ENCODE data around the gene COLGALT1. TPM values are rescaled to one million over a fixed set of nuclear protein-coding genes. Genes with fewer than 3 reads are reported as not detected.

Gene COLGALT1
- total RNA-seq, 2 experiments from 2014 or later = 62.1 to 64.2 TPM

- intact Hi-C loops (cut with micrococcal nuclease) = no loop called here
- Mint-ChIP-seq H3K36me3 (ENCODE audit: low read depth) (no peaks in the 10 kb centered on the region), H3K27me3 (peaks cover 29% of the 10 kb centered on the region), H3K27ac (no peak overlapping the region), H3K4me3 (no peak overlapping the region), H3K4me1 (ENCODE audit: low read depth) (peaks cover 14% of the 10 kb centered on the region), H3K9me3 (peaks cover 3% of the 10 kb centered on the region)
- no peak for ATAC-seq
- DNase-seq = no peak
- ChIA-PET CTCF (interaction anchor here (1.0 to 1.8 kb wide), 2 partner anchors 13 to 75 kb away, joined by 3 to 9 read pairs; no protein-coding TSS in a partner anchor), POLR2A (no interaction called here)
- no peak for TF ChIP-seq CTCF (IDR thresholded peaks at IDR 0.05)
Measured at GRCh38 chr19:17618281-17618903, 62.9 kb downstream of the COLGALT1 start.

- POLR2A ChIA-PET = no interaction called here
- Mint-ChIP-seq H3K27ac (no peak overlapping the region), H3K27me3 (peaks cover 28% of the 10 kb centered on the region), H3K36me3 (ENCODE audit: low read depth) (no peaks in the 10 kb centered on the region), H3K9me3 (peaks cover 3% of the 10 kb centered on the region), H3K4me1 (ENCODE audit: low read depth) (peaks cover 14% of the 10 kb centered on the region), H3K4me3 (no peak overlapping the region)
- intact Hi-C loops (cut with micrococcal nuclease) = no loop called here
- DNase-seq (no peak), ATAC-seq (no peak)
- TF ChIP-seq CTCF (IDR thresholded peaks at IDR 0.05) = no peak
- CTCF ChIA-PET = interaction anchor here (1.0 to 1.8 kb wide), 2 partner anchors 13 to 74 kb away, joined by 3 to 9 read pairs; no protein-coding TSS in a partner anchor
Measured at GRCh38 chr19:17618936-17619335, 63.5 kb downstream of the COLGALT1 start.

DNA sequence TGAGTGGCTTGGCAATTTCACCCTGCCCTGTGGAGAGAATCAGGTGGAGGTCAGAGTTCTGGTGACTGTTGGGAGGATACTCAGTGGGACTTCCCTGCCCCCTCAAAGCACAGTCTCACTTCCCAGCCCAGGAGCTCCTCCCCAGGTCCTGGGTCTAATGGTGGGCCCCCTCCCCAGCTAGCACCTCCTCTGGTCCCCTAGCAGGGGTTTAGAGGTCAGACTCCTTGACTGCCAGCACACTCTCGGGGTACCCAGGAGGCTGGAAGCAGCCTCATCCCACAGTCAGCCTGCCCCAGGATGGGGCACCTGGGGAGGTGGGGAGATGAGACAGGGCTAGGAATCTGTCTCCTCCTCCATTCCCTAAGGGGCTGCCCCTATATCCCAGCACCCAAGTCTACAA, 65.2 kb downstream of the COLGALT1 start:
- no peak overlapping the region for H3K4me3 Mint-ChIP-seq
- DNase-seq = no peak
- H3K9me3 Mint-ChIP-seq = peaks cover 3% of the 10 kb centered on the region
- intact Hi-C loops (cut with micrococcal nuclease) = no loop called here
- no peak for ATAC-seq
- ChIA-PET POLR2A (interaction anchor here (1.1 kb wide), 1 partner anchor 14 kb away, joined by 3 read pairs; no protein-coding TSS in a partner anchor), CTCF (interaction anchor here (0.8 to 1.1 kb wide), 2 partner anchors 47 to 82 kb away, joined by 3 read pairs; no protein-coding TSS in a partner anchor)
- H3K36me3 Mint-ChIP-seq (ENCODE audit: low read depth) = no peaks in the 10 kb centered on the region
- H3K27ac Mint-ChIP-seq = no peak overlapping the region
- H3K4me1 Mint-ChIP-seq (ENCODE audit: low read depth) = peaks cover 14% of the 10 kb centered on the region
- peaks cover 26% of the 10 kb centered on the region for H3K27me3 Mint-ChIP-seq
- no peak for TF ChIP-seq CTCF (IDR thresholded peaks at IDR 0.05)

- Mint-ChIP-seq H3K27ac (no peak overlapping the region), H3K36me3 (ENCODE audit: low read depth) (no peaks in the 10 kb centered on the region), H3K9me3 (peaks cover 3% of the 10 kb centered on the region), H3K27me3 (peaks cover 8% of the 10 kb centered on the region), H3K4me3 (no peak overlapping the region), H3K4me1 (ENCODE audit: low read depth) (peaks cover 9% of the 10 kb centered on the region)
- ChIA-PET CTCF (interaction anchor here (1.0 kb wide), 1 partner anchor 128 kb away, joined by 3 read pairs; no protein-coding TSS in a partner anchor), POLR2A (no interaction called here)
- no peak for ATAC-seq
- no peak for DNase-seq
- intact Hi-C loops (cut with micrococcal nuclease) = no loop called here
- no peak for TF ChIP-seq CTCF (IDR thresholded peaks at IDR 0.05)
Measured at GRCh38 chr19:17623224-17623935, 67.9 kb downstream of the COLGALT1 start.

Data from activated CD8-positive, alpha-beta T cell treated with anti-CD3 and anti-CD28 coated beads for 36 hours (primary cell).